Stimulated activated CD4-positive, alpha-beta T cell treated with anti-CD3 and anti-CD28 coated beads, Interleukin-1b, Interleukin-23, amount 100 ng/mL, for 4 hours (primary cell): ENCODE results near the gene PMVK.
"Not testable (repeated sequence)": the region's sequence is repeated elsewhere in the genome, so short reads cannot be mapped to it uniquely, and the experiment has no call there.

Experiments used
- DNase-seq, 2 donors: peaks; one replicate each; pipeline ENCODE4 v3.0.0-alpha.2; 2020; ENCODE audit warnings: low read depth in 2 of 2

Gene PMVK

GRCh38 chr1:154936555-154937084 lies at the start of gene PMVK:
Gene PMVK, minus strand, starts transcription at chr1:154936719. Its CDS starts 34 bp downstream, at chr1:154936685.
- DNase-seq, result peak; percentile 89 to 91

DNA sequence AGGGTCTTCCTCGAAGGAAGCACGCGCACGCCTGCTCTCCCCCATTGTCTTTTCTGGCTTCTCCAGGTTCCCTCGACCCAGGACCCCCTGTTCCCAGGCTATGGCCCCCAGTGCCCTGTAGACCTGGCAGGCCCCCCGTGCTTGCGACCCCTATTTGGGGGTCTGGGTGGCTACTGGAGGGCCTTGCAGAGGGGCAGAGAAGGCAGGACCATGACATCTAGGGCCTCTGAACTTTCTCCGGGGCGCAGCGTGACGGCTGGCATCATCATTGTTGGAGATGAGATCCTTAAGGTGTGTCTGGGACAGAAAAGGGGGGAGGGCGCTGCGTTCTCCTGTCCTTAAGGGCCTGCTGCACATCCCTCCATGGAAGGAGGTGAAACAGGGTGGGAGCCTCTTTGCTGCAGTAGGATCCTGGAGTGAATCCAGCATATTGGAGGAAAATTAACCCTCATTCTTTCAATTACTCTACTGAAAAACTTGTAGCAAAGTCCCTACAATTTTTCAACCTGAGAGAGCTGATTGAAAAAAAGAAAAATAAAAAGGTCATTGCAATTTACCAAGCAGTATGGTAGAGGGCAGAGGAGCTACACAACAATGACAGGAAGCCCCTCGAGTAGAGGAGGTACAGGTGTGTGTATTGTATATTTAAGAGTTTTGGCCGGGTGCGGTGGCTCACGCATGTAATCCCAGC lies 47.4 kb upstream of the PMVK start:
- DNase-seq, result no peak

GRCh38 chr1:154982897-154983648 lies 46.6 kb upstream of the PMVK start, which contains the start of gene FLAD1:
Gene FLAD1, plus strand, starts transcription at chr1:154983344. Its CDS starts 351 bp downstream, at chr1:154983695.
- peak; percentile 90 to 91 for DNase-seq

GRCh38 chr1:154982341-154982740 lies 45.8 kb upstream of the PMVK start:
- DNase-seq, result no peak

DNA sequence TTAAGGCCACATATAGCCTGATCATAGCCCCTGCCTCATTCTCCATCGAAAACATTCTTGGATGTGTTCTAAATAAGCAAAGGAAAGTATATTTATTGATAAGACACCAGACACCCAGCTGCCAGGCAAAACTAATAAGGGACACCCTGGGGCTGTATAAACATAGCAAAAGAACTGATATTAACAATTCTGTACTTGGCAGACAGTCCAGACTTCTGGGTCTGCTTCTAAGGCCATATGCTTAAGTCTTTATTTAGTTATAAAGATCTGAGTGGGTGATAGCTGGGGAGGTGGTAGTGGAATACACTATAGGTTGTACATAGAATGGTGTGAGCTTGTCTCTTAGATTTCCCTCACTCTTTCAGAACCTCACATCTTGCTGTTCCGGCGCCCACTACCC lies 41.8 kb upstream of the PMVK start:
- no peak for DNase-seq

GRCh38 chr1:154977762-154978161 lies 41.2 kb upstream of the PMVK start:
- DNase-seq, result not testable (repeated sequence)

DNA sequence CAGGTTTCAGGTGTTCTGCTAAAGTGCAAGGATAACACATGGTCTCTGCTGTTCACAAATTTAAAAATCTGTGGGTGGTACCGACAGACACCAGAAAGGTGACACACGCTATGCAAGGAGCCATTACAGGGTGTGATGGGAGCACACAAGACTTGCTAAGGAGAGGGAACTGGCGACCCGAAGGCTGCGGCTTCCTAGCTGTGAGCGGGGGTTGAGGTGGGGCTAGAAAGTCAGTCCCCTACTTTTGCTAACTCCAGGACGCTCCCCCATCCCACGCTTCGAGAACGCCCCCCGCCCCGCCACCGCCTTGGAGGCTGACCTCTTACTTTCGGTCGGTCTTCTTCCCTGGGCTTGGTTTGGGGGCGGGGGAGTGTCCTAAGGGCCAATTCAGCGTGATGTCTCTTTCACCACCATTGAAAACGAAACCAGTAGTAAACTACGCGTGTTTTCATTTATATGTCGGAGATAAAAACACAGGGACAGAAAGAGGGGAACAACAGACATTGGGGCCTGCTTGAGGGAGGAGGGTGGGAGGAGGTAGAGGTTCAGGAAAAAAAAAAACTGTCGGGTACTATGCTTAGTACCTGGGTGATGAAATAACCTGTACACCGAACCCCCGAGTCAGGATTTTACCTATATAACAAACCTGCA lies 39.0 kb upstream of the PMVK start:
- peak; percentile 29 to 44 for DNase-seq

GRCh38 chr1:154974808-154975408 lies 38.4 kb upstream of the PMVK start:
- peak; percentile 88 to 90 for DNase-seq

DNA sequence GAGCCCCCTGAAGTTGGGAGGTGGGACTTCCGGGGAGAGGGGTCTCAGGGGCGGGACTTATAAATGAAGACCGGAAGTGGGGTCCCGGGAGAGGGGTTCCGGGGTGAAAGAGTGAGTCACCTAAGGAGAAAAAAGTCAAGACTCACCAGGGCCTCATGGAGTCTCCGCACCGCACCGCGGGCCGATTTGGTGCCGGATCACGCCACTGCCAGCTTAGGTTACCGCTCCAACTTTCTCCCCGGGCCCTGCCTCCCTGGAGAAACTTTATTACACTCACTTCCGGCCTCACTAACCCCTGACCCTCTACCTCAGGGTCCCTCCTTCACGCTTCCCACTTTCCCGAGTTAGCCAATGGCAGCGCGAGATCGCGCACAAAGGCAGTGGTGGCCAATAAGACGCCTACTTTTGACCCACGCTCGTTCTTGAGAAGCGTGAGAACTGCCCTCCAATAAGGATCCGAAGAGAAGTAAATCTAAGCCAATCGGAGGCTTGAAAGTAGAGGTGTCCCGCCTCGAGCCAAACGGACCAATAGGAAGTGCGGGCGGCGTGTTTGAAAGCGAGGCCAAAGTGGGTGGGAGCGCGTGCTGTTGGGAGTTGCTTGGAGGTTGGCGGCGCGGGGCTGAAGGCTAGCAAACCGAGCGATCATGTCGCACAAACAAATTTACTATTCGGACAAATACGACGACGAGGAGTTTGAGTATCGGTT lies 37.7 kb upstream of the PMVK start, which contains the start of gene CKS1B:
Gene CKS1B (plus strand): TSS at position 580 of the 706 bp plus-strand sequence. CDS start 65 bp downstream, at position 645.
- peak; percentile 85 to 93 for DNase-seq

- peak; percentile 85 to 88 for DNase-seq
Measured at GRCh38 chr1:154973344-154974101, 37.0 kb upstream of the PMVK start.

DNA sequence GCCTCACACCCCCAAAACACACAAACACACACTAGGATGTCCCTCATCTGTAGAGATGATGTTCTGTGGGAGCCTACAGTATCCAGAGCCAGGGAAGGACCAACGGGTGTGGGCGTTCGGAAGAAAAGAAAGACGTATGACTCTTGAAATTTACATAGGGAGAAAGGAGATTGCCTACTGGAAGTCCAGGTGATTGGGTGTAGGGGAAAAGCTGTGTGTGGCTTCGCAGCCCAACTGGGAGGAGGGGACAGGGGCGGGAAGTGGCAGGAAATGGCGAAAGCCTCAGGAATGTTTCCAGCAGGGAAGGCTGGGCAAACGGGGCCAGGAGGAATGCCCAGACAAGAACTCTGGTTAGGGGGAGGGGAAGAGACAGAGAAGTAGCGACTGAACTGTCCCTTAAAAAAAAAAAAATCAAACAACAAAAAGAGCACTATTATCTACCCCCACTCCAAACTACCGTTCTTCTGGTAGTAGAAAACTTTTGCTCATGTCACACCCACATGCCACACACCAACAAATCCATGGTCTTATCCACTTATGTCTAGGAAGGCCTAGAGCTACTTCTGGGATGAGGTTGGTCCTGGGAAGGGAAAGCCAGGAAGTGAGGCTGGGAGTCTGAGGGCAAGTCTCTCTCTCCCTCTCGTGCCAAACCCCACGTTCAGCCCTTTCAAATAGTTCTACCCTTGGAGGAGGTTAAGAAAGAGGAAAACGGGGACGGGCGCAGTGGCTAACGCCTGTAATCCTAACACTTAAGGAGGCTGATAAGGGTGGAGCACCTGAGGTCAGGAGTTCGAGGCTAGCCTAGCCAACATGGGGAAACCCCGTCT lies 36.2 kb upstream of the PMVK start:
- DNase-seq, result no peak

- no peak for DNase-seq
Measured at GRCh38 chr1:154972213-154972516, 35.6 kb upstream of the PMVK start.

- DNase-seq, result no peak
Measured at GRCh38 chr1:154971341-154971998, 35.0 kb upstream of the PMVK start.

DNA sequence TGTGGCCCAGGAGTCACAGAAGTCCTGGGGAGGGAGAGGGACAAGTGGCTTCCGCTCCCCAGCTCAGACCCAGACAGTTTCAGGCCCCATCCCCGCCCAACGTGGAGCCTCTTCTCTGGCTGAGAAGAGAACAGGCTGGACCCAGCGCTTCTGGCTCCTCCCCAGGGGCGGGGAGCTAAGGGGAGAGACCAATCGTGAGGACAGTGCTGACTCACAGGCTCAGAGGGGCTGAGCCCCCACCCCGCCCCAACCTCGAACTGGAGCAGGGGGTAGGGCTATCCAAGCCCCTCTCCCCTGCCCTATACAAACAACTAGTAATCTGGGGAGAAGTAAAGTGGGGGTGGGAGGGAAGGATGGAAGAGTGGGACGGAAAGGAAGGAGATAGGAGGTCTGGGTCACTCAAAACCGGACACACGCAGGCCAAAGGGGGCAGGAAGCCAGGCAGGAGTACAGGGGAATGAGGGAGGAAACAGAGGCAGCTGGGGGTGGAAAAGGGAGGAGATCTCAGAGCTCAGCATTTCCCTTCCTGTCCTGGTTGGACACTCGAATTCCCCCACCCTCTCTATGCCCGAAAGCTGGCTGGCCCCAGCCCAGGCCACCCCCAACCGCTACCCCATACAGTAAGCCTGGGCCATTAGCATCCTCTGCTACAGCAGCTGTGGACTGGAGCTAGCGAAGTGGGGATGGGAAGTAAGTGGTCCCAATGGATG lies 34.3 kb upstream of the PMVK start, which contains the start of gene SHC1:
Gene SHC1 (minus strand): TSS at position 117 of the 710 bp plus-strand sequence. CDS start 221 bp downstream, outside the sequence.
- DNase-seq, result peak in 1 of 2 donors; percentile 49

GRCh38 chr1:154969860-154970452 lies 33.4 kb upstream of the PMVK start:
- DNase-seq, result no peak

- no peak for DNase-seq
Measured at GRCh38 chr1:154969246-154969645, 32.7 kb upstream of the PMVK start.

- no peak for DNase-seq
Measured at GRCh38 chr1:154968731-154969130, 32.2 kb upstream of the PMVK start.
